ENCODE data around the gene SPINK1.

DNA sequence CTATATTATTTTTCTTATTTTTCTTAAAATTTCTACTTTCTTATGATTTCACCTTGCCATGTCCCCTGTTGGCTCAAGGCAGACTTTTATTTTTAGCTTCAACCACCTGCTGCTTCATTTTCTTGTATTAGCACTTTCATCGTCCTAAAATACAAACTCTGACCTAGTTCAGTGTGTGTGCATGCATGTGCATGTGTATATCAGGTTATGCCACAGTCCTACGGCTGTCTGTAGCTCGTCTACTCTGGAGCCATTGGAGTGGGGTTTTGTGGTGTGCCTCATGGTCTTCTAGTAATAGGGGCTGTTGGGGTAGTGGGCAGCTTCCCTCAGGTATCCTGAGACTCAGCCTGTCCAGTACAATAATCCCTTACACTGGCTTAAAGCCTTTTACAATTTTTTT is 13.4 kb upstream of the SPINK1 start:
- TF ChIP-seq, protein P1, sequence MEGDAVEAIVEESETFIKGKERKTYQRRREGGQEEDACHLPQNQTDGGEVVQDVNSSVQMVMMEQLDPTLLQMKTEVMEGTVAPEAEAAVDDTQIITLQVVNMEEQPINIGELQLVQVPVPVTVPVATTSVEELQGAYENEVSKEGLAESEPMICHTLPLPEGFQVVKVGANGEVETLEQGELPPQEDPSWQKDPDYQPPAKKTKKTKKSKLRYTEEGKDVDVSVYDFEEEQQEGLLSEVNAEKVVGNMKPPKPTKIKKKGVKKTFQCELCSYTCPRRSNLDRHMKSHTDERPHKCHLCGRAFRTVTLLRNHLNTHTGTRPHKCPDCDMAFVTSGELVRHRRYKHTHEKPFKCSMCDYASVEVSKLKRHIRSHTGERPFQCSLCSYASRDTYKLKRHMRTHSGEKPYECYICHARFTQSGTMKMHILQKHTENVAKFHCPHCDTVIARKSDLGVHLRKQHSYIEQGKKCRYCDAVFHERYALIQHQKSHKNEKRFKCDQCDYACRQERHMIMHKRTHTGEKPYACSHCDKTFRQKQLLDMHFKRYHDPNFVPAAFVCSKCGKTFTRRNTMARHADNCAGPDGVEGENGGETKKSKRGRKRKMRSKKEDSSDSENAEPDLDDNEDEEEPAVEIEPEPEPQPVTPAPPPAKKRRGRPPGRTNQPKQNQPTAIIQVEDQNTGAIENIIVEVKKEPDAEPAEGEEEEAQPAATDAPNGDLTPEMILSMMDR (IDR thresholded peaks at IDR 0.05) = no peak
- no peak for TF ChIP-seq POLR2A (IDR thresholded peaks at IDR 0.05)

Measured in heart left ventricle (tissue), 13 donors.